Right renal pelvis (tissue), 4 donors: ENCODE measurements around the gene LHX2. TPM values are rescaled to one million over a fixed set of nuclear protein-coding genes. Genes with fewer than 3 reads are reported as not detected.

ENCODE experiments used
- DNase-seq, 4 donors: peaks; one replicate each; pipeline ENCODE4 v3.0.0-alpha.2; 2013; ENCODE audit warnings: low read depth in 4 of 4, low spot score in 3 of 4, missing footprints in 1 of 4
- polyA plus RNA-seq, 4 donors: library from polyadenylated mRNA; unstranded; fragments of 120-200 nt; gene quantifications; one replicate each; pipeline ENCODE4 v1.2.1, GENCODE V29; 2013; ENCODE audit not compliant: insufficient read length in 4 of 4

Gene LHX2
- polyA plus RNA-seq, 4 donors: 0.28 to 0.49 (median 0.29) TPM; not detected in 1

GRCh38 chr9:123998970-123999621, 12.5 kb upstream of the LHX2 start:
- no peak for DNase-seq

DNA sequence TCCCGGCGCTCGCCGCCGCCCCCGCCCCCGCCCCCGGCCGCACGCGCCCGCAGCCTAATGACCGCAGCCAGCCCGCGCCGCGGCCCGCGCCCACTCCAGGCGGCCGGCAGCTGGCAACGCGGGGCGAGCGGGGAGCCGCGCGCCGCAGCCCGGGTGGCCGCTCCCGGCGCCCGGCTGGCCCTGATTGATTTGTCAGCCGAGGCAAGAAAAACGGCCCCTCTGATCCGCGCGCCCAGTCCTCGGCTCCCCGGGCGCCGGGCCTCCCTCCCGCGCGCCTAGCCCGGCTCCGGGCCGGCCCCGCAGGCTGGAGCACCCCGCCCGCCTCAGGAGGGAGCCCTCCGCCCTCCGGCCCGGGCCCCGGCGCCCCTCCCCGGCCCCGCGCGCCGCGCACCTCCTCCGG, 11.9 kb upstream of the LHX2 start:
- no peak for DNase-seq

GRCh38 chr9:124000161-124000783, 11.3 kb upstream of the LHX2 start:
- DNase-seq: no peak

DNA sequence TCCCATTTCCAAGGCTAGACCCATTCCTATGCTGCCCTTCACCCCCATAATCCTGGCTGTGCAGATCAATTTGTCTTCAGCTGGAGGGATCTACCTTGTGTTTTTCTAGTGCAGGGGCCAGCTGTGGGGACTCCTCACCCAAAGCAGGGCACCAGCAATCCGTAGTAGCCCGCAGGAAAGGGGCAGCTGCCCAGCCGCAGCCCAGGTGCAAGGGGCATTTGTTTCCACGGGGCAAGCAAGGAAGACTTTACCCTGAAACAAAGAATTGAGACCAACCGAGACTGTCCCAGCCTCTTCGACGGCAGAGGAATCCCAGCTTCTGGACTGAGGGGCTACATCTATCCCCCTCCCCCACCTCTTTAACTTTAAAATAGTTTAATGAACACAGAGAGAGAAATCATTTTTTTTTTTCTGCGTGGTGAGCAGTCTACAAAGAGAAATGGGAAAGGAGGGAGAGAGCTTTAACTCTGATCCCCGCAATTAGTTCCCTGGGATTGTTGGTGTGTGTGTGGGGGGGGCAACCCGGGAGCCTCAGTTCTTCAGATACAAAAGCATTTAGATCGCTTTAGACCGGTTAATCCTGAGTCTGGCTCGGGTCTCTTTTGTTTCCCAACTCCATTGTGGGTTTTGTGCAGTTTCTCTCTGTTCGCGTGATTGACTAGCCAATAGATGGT, 10.6 kb upstream of the LHX2 start:
- no peak for DNase-seq

GRCh38 chr9:124001458-124001799, 10.1 kb upstream of the LHX2 start:
- no peak for DNase-seq

DNA sequence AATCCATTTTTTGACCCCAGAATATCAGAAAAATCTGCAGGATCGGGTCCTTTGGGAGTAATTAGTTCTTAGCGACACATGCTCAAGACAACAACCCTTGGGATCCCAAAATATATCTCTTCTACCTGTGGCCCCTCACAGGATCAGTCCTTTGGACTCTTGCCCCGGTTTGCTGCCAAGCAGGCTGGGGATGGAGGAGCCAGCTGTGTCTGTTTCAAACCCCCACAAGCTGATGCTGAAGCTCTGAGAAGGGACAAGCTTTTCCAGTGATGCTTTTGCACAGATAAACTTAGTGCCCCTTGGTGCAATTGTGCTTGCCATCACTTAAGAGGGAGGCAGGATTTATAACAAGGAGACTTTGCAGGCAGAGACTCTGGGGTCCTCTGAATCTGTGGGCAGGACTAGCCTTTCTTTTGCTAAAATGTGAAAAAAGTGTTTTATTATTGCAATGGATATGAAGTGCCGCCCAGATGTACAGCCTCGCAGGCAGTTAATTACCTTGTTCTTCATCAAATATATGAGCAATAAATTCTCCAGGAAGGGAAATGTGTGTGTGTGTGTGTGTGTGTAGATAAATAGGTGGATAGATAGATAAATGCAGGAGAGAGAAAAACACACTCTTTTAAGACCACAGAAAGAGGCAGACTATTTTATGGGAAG, 9.6 kb upstream of the LHX2 start:
- no peak for DNase-seq

GRCh38 chr9:124003636-124004349, 7.8 kb upstream of the LHX2 start:
- DNase-seq: no peak

DNA sequence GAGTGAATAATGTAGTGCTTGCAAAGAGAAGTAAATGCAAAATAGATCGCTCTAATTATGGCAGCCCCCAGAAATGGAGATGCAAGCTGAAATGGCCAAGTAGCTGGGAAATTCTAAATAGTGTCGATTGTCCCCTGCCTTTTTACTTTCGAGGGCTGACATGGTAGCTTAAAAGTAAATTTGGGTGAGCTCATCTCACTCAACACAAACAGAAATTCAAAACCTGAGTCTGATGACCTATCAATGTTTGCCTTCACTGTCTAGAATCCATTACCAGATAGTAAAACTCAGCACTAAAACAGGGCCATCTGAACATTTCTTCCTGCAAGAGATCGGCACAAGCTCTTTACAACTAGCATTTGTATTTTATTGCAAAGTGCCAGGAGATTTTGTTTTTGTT, 7.0 kb upstream of the LHX2 start:
- no peak for DNase-seq

DNA sequence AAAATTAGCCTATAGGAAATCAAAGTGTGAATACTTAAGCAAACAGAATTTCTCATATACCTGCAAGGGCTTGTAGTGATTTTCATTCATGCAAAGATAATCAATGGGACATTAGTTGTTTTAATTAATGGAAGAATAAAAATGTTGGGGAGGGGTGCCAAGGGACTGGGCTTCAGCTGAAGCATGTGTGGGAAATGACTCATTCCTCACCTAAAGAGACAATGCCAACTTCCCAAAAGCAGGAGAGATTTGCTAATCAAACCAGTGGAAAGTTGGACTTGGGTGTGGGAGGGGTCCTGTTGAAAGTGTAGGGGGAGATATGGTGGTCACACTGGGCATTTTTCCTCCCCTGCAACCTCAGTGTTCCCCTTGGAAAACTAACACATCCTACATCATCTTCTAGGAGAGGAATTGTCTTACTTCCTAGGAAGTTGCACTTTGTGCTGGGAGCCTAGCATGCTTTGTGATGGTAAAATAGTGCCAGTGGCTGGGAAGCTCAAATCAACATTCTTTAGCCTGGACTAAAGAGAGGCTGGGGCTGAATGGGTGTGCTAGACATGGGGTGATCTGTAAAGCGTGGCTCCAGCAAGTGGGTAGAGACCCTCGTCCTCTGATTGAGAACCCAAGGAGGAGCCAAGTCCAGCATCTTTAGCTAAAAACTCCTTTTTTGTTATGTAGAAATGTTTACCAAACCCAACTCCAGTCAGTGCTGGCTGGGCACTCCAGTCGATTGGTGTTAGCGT, 6.4 kb upstream of the LHX2 start:
- DNase-seq: no peak

DNA sequence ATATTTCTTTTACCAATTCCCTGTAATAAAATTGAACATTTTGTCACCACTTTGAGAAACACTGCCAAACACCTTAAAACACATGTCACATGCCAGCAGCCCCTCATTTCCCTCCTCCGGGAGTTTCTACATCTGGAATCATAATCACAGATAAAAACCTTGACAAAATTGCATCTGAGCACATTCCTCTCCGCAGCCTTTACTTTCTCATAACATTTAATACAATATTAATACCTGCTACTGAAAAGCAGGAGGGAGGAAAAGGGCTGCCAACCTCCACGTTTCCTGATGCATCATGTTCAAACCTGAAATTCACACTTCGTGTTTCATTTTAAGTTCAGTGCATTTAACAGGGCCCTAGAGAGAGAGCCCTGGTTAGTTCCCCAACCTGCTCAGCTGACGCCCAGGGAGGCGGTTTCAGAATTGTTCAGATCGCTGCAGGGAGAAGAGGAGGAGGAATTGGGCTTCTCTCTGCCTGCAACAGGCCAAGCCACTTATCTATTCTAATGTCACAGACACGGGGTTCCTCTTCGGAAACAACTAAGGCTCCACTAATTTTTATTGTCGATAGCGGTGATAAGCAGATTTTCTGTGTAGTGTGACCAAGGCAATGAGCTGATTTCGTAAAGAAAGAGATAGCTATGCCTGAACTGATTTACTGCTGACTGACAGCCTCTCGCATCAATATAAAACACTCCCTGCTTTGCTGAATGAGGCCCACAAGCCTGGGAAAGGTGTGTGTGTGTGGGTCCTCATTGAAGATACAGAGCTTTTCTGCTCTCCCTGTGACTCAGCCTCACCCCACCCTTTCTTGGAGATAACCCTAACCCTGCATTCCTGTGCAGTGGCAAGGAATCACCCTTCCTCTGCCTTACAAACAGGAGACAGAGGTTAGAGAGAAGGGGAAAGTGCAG, 4.9 kb upstream of the LHX2 start:
- no peak for DNase-seq

DNA sequence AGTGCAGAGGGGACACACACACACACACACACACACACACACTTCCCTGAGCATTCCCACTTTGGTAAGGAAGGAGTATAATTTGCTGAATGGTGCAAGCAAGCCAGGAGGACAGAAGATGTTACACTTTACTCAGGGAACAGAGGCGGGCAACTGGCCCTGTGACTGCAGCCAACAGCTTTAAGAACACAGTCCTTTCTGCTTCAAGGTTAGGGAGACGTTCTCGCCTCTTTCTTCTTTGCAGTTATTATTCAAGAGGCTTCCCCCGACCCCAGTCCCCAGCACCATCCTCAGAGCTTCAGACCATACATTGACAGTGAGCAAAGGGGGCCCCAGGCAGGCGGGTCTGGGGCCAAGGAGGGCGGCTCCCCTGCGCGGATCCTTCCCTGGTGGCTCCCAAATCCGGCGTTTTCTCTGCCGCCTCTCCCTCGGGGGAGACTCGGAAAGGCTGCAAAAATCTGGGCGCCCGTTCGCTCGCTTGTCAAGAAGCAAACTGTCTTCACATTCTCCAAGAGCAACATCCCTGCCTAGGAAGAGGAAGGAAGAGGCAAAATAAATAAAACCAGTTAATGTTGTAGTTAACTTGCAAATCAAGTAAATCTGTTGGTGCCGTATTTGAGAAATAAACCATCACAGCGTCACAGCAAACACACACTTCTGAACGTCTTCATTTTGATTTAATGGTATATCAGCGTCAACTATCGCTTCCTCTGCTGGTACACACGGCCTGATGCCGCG, 3.8 kb upstream of the LHX2 start:
- no peak for DNase-seq

GRCh38 chr9:124008303-124008693, 3.3 kb upstream of the LHX2 start:
- no peak for DNase-seq

GRCh38 chr9:124008694-124009530, 2.7 kb upstream of the LHX2 start:
- no peak for DNase-seq

DNA sequence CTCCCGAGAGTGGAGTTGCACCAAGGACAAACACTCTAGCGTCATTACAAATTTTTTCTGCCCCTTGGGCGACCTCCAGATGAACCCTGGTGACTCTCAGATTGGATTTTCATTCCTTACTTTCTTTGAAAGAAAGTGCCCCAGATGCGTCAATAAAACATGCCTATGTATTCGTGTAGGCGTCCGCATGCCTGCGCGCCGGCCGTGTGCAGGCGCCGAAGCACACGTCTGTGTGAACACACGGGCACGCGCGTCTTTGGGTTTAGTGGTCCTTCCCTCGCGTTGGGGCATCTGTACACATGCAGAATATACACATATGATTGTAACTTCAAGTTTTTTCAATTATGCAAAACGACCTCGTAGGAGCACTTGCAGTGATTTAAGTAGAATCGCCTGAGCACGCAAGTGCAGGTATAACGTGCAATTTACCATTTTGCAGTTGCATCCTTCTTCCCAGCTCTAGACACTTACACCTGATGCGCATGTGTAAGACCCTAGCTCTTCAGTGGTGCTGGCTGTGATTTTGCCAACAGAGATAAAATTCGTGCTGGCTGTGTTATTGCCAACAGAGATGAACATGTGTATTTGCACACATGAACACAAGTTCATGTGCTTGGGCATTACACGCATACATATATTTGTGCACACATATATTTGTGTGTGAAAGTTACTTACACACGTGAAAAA, 1.9 kb upstream of the LHX2 start:
- no peak for DNase-seq

GRCh38 chr9:124010303-124010664, 1.3 kb upstream of the LHX2 start:
- DNase-seq: no peak

- no peak for DNase-seq
Observed at GRCh38 chr9:124010665-124011321, 775 bp upstream of the LHX2 start.
